ENCODE results near the gene ZNF710. TPM values are rescaled to one million over a fixed set of nuclear protein-coding genes. Genes with fewer than 3 reads are reported as not detected.

ZNF710 gene
- total RNA-seq, 1 experiment from 2014 or later, result 40.7 TPM

DNA sequence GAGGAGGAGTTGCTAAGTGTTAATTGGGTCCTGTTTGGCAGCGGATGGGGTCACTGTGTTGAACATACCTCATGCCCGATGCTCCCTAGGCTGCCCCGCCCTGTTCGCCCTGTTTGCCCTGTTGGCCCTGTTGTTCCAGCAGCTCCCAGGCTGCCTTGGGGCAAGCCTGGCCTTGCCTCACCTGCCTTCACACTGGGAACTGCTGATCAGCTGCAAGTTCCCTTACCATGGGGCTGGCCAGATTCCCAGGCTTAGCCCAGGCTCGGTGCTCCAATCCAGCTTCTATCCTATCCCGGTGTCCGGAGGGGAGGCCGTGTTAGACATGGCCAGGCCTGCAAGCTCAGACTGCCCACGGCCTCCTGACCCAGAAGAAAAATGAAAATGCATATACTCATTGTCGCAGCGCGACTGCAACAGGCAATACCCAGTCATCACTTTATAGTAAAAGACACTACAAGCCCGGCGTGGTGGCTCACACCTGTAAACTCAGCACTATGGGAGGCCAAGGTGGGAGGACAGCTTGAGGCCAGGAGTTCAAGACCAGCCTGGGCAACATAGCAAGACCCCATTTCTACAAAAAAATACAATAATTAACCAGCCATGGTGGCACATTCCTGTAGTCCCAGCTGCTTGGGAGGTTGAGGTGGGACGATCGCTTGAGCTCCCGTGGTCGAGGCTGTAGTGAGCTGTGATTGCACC lies 42.9 kb upstream of the ZNF710 start:
- Histone ChIP-seq H3K9me3 (ENCODE audit: control insufficient read depth, low read depth, low read length) (no peaks in the 10 kb centered on the region), H2BK20ac (ENCODE audit: low read depth, low read length, poor library complexity, severe bottlenecking) (no peak overlapping the region), H3T11ph (ENCODE audit: low read length) (no peak overlapping the region), H2AFZ (ENCODE audit: low read length) (no peak overlapping the region), H3K79me2 (ENCODE audit: insufficient read depth, low read length) (no peaks in the 10 kb centered on the region), H3K79me1 (ENCODE audit: insufficient read depth, low read depth, low read length, poor library complexity, severe bottlenecking) (no peaks in the 10 kb centered on the region), H3K27ac (ENCODE audit: insufficient read length, low read depth, low read length) (no peak overlapping the region), H2BK5ac (ENCODE audit: insufficient read length, low read length) (no peak overlapping the region), H3K27me3 (ENCODE audit: insufficient read depth, low read length) (no peaks in the 10 kb centered on the region), H3K23ac (ENCODE audit: insufficient read length, low read depth, low read length) (no peak overlapping the region), H2AK5ac (ENCODE audit: insufficient read length, low read length) (no peak overlapping the region), H3K14ac (ENCODE audit: insufficient read depth, low read length) (no peak overlapping the region), H3K56ac (ENCODE audit: insufficient read length, low read depth, low read length) (no peak overlapping the region), H3K9ac (ENCODE audit: extremely low read depth, insufficient read length, low read length) (no peak overlapping the region), H4K20me1 (ENCODE audit: control insufficient read depth, insufficient read depth, insufficient read length) (no peaks in the 10 kb centered on the region), H3K4me2 (ENCODE audit: insufficient read depth, insufficient read length, low read length) (no peak overlapping the region), H4K8ac (replicated peaks; ENCODE audit: insufficient read length, low read depth, low read length) (no peak overlapping the region), H3K23me2 (ENCODE audit: insufficient read length, low read depth, low read length, poor library complexity, severe bottlenecking) (no peaks in the 10 kb centered on the region), H4K91ac (ENCODE audit: insufficient read length, low read depth, low read length) (no peak overlapping the region), H4K5ac (ENCODE audit: insufficient read length, low read depth, low read length) (no peak overlapping the region), H3K18ac (ENCODE audit: insufficient read length, low read depth, low read length) (no peak overlapping the region), H2BK12ac (ENCODE audit: insufficient read length, low read depth, low read length) (no peak overlapping the region), H2BK15ac (ENCODE audit: low read depth, low read length) (no peak overlapping the region), H3K4ac (ENCODE audit: low read depth, low read length) (no peak overlapping the region), H3K4me1 (ENCODE audit: insufficient read depth, low read length) (no peaks in the 10 kb centered on the region), H2BK120ac (ENCODE audit: low read depth, low read length, poor library complexity, severe bottlenecking) (no peak overlapping the region)
- Mint-ChIP-seq H3K36me3 (ENCODE audit: insufficient read depth in 1 of 3, low read depth in 3 of 3) (peaks cover 0 to 5% (median 0%) of the 10 kb centered on the region in 3 experiments; a peak in 1 of 7 replicates), H3K27ac (no peak overlapping the region; a peak in 1 of 7 replicates), H3K27me3 (ENCODE audit: low read depth) (no peaks in the 10 kb centered on the region; the same call in 1 of the 2 replicates), H3K9me3 (peaks cover 4 to 5% of the 10 kb centered on the region in 2 experiments; a peak in 4 of 5 replicates), H3K4me1 (no peaks in the 10 kb centered on the region), H3K4me3 (no peak overlapping the region)
- no CpG with 5 or more reads among the region's 18 CpGs for WGBS (ENCODE audit: extremely low coverage, insufficient read length, low lambda C conversion rate)
- TF ChIP-seq, protein P1, sequence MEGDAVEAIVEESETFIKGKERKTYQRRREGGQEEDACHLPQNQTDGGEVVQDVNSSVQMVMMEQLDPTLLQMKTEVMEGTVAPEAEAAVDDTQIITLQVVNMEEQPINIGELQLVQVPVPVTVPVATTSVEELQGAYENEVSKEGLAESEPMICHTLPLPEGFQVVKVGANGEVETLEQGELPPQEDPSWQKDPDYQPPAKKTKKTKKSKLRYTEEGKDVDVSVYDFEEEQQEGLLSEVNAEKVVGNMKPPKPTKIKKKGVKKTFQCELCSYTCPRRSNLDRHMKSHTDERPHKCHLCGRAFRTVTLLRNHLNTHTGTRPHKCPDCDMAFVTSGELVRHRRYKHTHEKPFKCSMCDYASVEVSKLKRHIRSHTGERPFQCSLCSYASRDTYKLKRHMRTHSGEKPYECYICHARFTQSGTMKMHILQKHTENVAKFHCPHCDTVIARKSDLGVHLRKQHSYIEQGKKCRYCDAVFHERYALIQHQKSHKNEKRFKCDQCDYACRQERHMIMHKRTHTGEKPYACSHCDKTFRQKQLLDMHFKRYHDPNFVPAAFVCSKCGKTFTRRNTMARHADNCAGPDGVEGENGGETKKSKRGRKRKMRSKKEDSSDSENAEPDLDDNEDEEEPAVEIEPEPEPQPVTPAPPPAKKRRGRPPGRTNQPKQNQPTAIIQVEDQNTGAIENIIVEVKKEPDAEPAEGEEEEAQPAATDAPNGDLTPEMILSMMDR (conservative IDR thresholded peaks at IDR 0.05), result no peak
- no peak for DNase-seq
